ENCODE data around the gene NGFR. TPM values are rescaled to one million over a fixed set of nuclear protein-coding genes. Genes with fewer than 3 reads are reported as not detected.

The NGFR gene
- total RNA-seq, 1 experiment from 2014 or later = 60.6 TPM

- CTCF ChIA-PET = no interaction called here
- TF ChIP-seq, protein P1, sequence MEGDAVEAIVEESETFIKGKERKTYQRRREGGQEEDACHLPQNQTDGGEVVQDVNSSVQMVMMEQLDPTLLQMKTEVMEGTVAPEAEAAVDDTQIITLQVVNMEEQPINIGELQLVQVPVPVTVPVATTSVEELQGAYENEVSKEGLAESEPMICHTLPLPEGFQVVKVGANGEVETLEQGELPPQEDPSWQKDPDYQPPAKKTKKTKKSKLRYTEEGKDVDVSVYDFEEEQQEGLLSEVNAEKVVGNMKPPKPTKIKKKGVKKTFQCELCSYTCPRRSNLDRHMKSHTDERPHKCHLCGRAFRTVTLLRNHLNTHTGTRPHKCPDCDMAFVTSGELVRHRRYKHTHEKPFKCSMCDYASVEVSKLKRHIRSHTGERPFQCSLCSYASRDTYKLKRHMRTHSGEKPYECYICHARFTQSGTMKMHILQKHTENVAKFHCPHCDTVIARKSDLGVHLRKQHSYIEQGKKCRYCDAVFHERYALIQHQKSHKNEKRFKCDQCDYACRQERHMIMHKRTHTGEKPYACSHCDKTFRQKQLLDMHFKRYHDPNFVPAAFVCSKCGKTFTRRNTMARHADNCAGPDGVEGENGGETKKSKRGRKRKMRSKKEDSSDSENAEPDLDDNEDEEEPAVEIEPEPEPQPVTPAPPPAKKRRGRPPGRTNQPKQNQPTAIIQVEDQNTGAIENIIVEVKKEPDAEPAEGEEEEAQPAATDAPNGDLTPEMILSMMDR (conservative IDR thresholded peaks at IDR 0.05; ENCODE audit: low read depth, low read length) = no peak
- TF ChIP-seq EZH2 (IDR thresholded peaks at IDR 0.05; ENCODE audit: borderline replicate concordance, low read depth, low read length, poor library complexity, severe bottlenecking) = no peak
- Histone ChIP-seq H3K27ac (ENCODE audit: low read depth, low read length, poor library complexity, severe bottlenecking) (no peak overlapping the region), H3K4me3 (ENCODE audit: low read depth, low read length, poor library complexity, severe bottlenecking) (no peak overlapping the region), H3K4me1 (ENCODE audit: insufficient read depth, low read length, poor library complexity, severe bottlenecking) (no peaks in the 10 kb centered on the region), H3K27me3 (replicated peaks; ENCODE audit: insufficient read depth, low read depth, low read length, poor library complexity) (no peaks in the 10 kb centered on the region), H3K9me3 (ENCODE audit: low read depth, low read length, poor library complexity, severe bottlenecking) (no peaks in the 10 kb centered on the region), H3K36me3 (ENCODE audit: insufficient read depth, low read length, poor library complexity, severe bottlenecking) (no peaks in the 10 kb centered on the region)
- no peak for DNase-seq (ENCODE audit: low spot score)
- POLR2A ChIA-PET (ENCODE audit: low non-redundant PET) = no interaction called here
- intact Hi-C loops (cut with micrococcal nuclease; ENCODE audit: unreplicated experiment) = no loop called here
- no TSS peak for BruUV-seq (replicated peaks)
Measured at GRCh38 chr17:49521471-49522356, 26.6 kb downstream of the NGFR start.

GRCh38 chr17:49522357-49522890 lies 27.3 kb downstream of the NGFR start:
- CTCF ChIA-PET = interaction anchor here (0.6 kb wide), 1 partner anchor 899 kb away, joined by 3 read pairs; no protein-coding TSS in a partner anchor
- Histone ChIP-seq H3K4me3 (ENCODE audit: low read depth, low read length, poor library complexity, severe bottlenecking) (no peak overlapping the region), H3K36me3 (ENCODE audit: insufficient read depth, low read length, poor library complexity, severe bottlenecking) (no peaks in the 10 kb centered on the region), H3K27me3 (replicated peaks; ENCODE audit: insufficient read depth, low read depth, low read length, poor library complexity) (no peaks in the 10 kb centered on the region), H3K9me3 (ENCODE audit: low read depth, low read length, poor library complexity, severe bottlenecking) (no peaks in the 10 kb centered on the region), H3K4me1 (ENCODE audit: insufficient read depth, low read length, poor library complexity, severe bottlenecking) (no peaks in the 10 kb centered on the region), H3K27ac (ENCODE audit: low read depth, low read length, poor library complexity, severe bottlenecking) (no peak overlapping the region)
- TF ChIP-seq, protein P1 (conservative IDR thresholded peaks at IDR 0.05; ENCODE audit: low read depth, low read length) = no peak
- no peak for TF ChIP-seq EZH2 (IDR thresholded peaks at IDR 0.05; ENCODE audit: borderline replicate concordance, low read depth, low read length, poor library complexity, severe bottlenecking)
- intact Hi-C loops (cut with micrococcal nuclease; ENCODE audit: unreplicated experiment) = no loop called here
- no TSS peak for BruUV-seq (replicated peaks)
- POLR2A ChIA-PET (ENCODE audit: low non-redundant PET) = interaction anchor here (0.6 kb wide), 1 partner anchor 155 kb away, joined by 10 read pairs; no protein-coding TSS in a partner anchor
- DNase-seq (ENCODE audit: low spot score) = no peak

- Histone ChIP-seq H3K4me3 (ENCODE audit: low read depth, low read length, poor library complexity, severe bottlenecking) (no peak overlapping the region), H3K9me3 (ENCODE audit: low read depth, low read length, poor library complexity, severe bottlenecking) (no peaks in the 10 kb centered on the region), H3K36me3 (ENCODE audit: insufficient read depth, low read length, poor library complexity, severe bottlenecking) (no peaks in the 10 kb centered on the region), H3K27me3 (replicated peaks; ENCODE audit: insufficient read depth, low read depth, low read length, poor library complexity) (no peaks in the 10 kb centered on the region), H3K4me1 (ENCODE audit: insufficient read depth, low read length, poor library complexity, severe bottlenecking) (no peaks in the 10 kb centered on the region), H3K27ac (ENCODE audit: low read depth, low read length, poor library complexity, severe bottlenecking) (no peak overlapping the region)
- TF ChIP-seq, protein P1 (conservative IDR thresholded peaks at IDR 0.05; ENCODE audit: low read depth, low read length) = no peak
- no peak for TF ChIP-seq EZH2 (IDR thresholded peaks at IDR 0.05; ENCODE audit: borderline replicate concordance, low read depth, low read length, poor library complexity, severe bottlenecking)
- ChIA-PET POLR2A (ENCODE audit: low non-redundant PET) (interaction anchor here (0.6 kb wide), 1 partner anchor 154 kb away, joined by 10 read pairs; no protein-coding TSS in a partner anchor), CTCF (no interaction called here)
- BruUV-seq (replicated peaks) = no TSS peak
- intact Hi-C loops (cut with micrococcal nuclease; ENCODE audit: unreplicated experiment) = no loop called here
- no peak for DNase-seq (ENCODE audit: low spot score)
Measured at GRCh38 chr17:49523196-49523595, 28.1 kb downstream of the NGFR start.
